ENCODE data around the gene TAS1R2.
"Not testable (repeated sequence)": the region's sequence is repeated elsewhere in the genome, so short reads cannot be mapped to it uniquely, and the experiment has no call there.

TAS1R2 gene

GRCh38 chr1:18859560-18859959, at the start of gene TAS1R2:
Gene TAS1R2, minus strand, starts transcription at chr1:18859660. Its CDS starts 0 bp downstream, at chr1:18859660.
- DNase-seq: no peak

GRCh38 chr1:18907917-18908845, 48.7 kb upstream of the TAS1R2 start:
- DNase-seq: no peak

GRCh38 chr1:18907021-18907916, 47.8 kb upstream of the TAS1R2 start:
- DNase-seq: peak; percentile 80

GRCh38 chr1:18903291-18903756, 43.9 kb upstream of the TAS1R2 start:
- DNase-seq: no peak

- DNase-seq: peak; percentile 98
Observed at GRCh38 chr1:18902523-18903290, 43.2 kb upstream of the TAS1R2 start, which contains the start of gene ALDH4A1. Gene ALDH4A1, minus strand, starts transcription at chr1:18902555. Its CDS starts 32 bp downstream, at chr1:18902523.

- DNase-seq: no peak
Observed at GRCh38 chr1:18901952-18902522, 42.6 kb upstream of the TAS1R2 start.

- no peak for DNase-seq
Observed at GRCh38 chr1:18901147-18901951, 41.9 kb upstream of the TAS1R2 start.

- no peak for DNase-seq
Observed at GRCh38 chr1:18900303-18900841, 40.9 kb upstream of the TAS1R2 start.

GRCh38 chr1:18899363-18900049, 40.0 kb upstream of the TAS1R2 start:
- no peak for DNase-seq

GRCh38 chr1:18898567-18898966, 39.1 kb upstream of the TAS1R2 start:
- DNase-seq: no peak

- DNase-seq: no peak
Observed at GRCh38 chr1:18895317-18895716, 35.9 kb upstream of the TAS1R2 start.

GRCh38 chr1:18893120-18893519, 33.7 kb upstream of the TAS1R2 start:
- DNase-seq: no peak

- not testable (repeated sequence) for DNase-seq
Observed at GRCh38 chr1:18891858-18892257, 32.4 kb upstream of the TAS1R2 start.

- no peak for DNase-seq
Observed at GRCh38 chr1:18891426-18891780, 31.9 kb upstream of the TAS1R2 start.

GRCh38 chr1:18890706-18891425, 31.4 kb upstream of the TAS1R2 start:
- no peak for DNase-seq

GRCh38 chr1:18886003-18886335, 26.5 kb upstream of the TAS1R2 start:
- no peak for DNase-seq

GRCh38 chr1:18885311-18886002, 26.0 kb upstream of the TAS1R2 start:
- no peak for DNase-seq

GRCh38 chr1:18884727-18885126, 25.3 kb upstream of the TAS1R2 start:
- DNase-seq: no peak

- DNase-seq: no peak
Observed at GRCh38 chr1:18884419-18884717, 24.9 kb upstream of the TAS1R2 start.

All from activated CD4-positive, alpha-beta T cell treated with anti-CD3 and anti-CD28 coated beads, Interleukin-2, Interleukin-6, amounts not matched to agents 100 ng/mL and 50 ng/mL, durations not matched to agents 16 hours and 8 hours (primary cell).